ENCODE measurements around the gene TRAPPC2L.

TRAPPC2L gene, protein sequence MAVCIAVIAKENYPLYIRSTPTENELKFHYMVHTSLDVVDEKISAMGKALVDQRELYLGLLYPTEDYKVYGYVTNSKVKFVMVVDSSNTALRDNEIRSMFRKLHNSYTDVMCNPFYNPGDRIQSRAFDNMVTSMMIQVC

GRCh38 chr16:88856828-88857727 lies at the start of gene TRAPPC2L, which contains the start of gene GALNS:
TSS of gene TRAPPC2L (plus strand) at chr16:88857127. CDS start at chr16:88857151, 24 bp downstream.
TSS of gene GALNS (minus strand) at chr16:88856947. CDS start at chr16:88856877, 70 bp downstream.
- peak; percentile 87 for DNase-seq

DNA sequence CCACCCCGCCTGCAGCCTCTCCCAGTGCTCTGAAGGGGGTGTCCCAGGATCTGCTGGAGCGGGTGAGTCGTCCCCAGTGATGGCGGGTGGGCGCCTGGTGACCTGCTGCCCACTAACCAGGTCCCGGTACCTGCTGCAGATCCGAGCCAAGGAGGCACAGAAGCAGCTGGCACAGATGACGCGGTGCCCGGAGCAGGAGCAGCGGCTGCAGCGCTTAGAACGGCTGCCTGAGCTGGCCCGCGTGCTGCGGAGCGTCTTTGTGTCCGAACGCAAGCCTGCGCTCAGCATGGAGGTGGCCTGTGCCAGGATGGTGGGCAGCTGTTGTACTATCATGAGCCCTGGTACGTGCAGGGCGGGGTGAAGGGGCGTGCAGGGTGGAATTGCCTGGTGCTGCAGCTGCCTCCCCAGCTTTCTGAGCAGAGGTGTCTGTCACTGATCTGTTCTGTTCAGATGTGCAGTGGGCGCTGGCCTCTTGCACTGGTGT lies 49.7 kb upstream of the TRAPPC2L start:
- DNase-seq, result no peak

GRCh38 chr16:88807626-88808453 lies 49.1 kb upstream of the TRAPPC2L start:
- no peak for DNase-seq

DNA sequence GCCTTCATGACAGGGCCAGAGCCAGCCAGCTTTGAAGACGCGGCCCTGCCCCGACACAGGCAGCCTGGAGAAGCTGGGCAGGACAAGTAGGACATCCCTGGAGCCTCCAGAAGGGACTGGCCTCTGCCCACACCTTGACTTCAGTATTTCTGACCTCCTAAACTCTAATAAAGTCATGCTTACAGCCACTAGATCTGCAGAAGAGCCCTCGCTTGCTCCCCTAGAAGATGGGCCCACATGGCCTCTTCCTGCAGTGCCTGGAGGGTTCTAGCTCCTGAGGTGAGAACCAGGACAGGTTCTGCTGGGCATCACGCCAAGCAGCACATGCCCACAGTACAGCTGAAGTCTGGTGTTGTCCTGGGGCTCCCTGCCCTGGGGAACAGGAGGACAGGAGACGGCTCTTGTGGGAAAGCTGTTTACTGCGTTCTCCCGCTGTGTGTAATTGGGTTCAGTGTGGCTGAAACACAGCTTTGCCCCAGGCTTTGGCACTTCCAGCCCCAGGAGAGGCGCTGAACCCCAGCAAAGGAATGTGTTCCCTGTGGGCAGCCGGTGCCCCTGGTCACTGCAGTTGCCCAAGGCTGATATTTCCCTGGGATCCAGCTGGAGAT lies 47.8 kb upstream of the TRAPPC2L start:
- no peak for DNase-seq

DNA sequence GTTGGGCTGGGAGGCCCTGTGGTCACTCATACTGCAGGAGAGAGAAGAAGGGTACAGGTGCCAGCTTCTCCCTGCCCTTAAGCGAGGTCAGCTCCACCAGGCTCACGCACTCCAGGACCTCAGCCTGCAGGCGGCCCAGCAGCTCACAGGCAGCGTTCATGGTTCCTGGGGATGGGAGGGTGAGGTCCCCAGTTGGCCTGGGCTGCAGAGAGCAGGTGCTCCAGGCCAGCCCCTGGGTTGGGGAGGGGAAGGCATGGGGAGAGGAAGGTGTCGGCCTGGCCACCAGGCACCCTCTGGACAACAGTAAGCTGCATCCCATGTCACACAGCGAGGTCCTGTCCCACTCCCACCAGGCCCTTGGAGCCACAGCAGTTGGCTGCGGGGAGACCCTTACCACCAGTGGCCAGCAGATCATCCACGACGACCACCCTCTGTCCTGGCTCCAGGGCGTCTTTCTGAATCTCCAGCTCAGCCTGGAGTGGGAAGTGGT lies 47.2 kb upstream of the TRAPPC2L start:
- DNase-seq, result no peak

DNA sequence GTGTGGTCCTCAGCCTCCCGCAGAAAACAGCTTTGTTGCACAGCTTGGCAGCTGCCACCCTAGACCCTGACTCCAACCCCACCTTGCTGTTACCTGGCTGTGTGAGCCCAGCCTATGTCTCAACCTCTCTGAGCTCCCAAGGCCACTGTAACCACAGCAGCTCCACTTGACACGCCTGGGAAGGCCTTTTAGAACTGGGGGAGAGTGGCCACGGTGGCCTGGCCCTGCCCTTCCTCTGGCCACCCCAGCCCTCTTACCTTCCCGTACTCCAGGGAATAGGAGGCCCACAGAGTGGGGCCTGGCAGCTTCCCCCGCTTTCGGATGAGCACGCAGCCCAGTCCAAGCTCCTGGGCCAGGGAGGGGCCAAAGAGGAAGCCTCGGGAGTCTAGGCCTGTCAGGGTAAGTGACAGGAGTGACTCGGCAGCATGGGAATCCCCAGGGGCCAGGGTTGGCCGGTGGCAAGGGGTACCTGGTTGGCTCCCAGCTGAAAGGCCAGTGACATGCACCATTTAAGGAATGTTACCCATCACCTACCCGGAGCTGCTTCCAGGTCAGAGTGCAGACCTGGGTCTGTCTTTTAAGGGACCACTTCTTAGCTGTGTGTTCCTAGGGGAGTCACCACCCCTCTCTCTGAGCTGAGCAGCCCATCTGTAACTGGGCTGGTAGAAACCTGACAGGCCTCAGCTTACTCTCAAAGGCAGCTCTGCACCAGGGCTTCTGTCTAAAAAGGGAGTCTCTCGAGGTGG lies 46.6 kb upstream of the TRAPPC2L start:
- no peak for DNase-seq

DNA sequence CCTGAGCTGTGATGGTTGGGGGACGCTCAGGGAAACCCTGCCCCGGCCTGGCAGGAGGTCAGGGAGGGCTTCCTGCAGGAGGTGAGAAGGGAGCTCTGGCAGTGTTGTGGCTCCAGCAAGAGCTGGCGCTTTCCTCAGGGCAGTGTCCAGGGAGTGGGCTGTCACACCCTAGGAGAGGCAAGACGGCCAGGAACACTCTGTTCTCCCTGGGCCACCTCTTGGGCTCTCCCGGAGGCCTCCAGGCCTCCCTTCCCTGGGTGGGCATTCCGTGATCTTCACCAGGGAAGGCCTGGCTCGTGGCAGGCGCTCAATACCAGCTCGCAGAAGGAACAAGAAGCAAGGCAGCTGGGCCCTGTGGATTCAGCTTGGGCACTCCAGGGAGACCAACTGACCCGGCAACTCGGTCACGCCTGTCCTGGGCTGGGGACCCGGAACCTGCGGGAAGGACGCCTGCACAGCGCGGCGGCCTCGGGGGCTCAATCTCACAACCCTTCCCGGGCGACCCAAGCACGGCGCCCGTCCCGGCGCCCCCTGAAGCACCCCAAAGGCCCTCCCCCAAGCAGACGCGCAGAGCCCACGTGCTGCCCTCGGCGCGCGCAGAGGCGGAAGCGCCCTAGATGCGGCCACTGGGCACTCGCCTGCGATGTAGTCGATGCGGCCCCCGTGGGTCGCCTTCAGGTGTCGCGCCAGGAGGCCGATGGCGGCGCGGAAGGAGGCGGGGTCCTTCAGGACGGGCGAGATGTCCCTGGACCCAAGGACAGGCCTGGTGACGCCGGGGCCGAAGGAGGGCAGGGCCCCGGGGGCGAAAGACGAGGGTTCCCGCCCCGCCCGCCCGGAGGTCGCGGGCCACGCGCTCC lies 45.8 kb upstream of the TRAPPC2L start:
- DNase-seq, result no peak

GRCh38 chr16:88811769-88812512 lies 45.0 kb upstream of the TRAPPC2L start, which contains the start of gene APRT:
TSS of gene APRT (minus strand) at chr16:88811928. CDS start at chr16:88811899, 29 bp downstream.
- no peak for DNase-seq

DNA sequence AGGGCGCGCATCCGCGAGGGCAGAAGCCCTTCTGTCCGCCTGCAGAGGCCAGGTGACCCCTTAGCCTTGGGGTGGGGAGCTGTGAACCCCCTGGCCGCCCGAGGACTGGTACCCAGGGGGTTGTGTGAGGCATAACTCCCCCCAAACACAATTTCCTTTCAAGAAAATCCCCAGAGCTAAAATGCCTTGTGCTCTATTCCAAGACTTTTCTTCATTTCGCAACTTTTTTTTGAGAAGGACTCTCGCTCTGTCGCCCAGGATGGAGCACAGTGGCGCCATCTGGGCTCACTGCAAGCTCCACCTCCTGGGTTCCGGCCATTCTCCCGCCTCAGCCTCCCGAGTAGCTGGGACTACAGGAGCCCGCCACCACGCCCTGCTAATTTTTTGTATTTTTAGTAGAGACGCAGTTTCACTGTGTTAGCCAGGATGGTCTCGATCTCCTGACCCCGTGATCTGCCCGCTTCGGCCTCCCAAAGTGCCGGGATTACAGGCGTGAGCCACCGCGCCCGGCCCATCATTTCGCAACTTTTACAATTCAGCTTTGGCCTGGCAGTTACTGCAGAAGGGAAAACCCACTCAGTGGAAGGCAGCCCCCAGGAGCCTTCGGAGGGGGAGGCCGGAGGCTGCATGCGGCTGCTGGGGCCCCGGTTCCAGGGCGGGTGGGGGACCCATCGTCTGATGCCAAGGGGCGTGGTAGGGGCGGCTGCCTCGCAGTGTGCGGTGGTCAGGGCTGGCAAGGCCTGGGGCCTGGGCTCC lies 44.2 kb upstream of the TRAPPC2L start:
- no peak for DNase-seq

- no peak for DNase-seq
Observed at GRCh38 chr16:88813269-88814143, 43.4 kb upstream of the TRAPPC2L start.

- DNase-seq, result no peak
Observed at GRCh38 chr16:88814144-88814502, 42.8 kb upstream of the TRAPPC2L start.

GRCh38 chr16:88815227-88815626 lies 41.7 kb upstream of the TRAPPC2L start:
- no peak for DNase-seq

DNA sequence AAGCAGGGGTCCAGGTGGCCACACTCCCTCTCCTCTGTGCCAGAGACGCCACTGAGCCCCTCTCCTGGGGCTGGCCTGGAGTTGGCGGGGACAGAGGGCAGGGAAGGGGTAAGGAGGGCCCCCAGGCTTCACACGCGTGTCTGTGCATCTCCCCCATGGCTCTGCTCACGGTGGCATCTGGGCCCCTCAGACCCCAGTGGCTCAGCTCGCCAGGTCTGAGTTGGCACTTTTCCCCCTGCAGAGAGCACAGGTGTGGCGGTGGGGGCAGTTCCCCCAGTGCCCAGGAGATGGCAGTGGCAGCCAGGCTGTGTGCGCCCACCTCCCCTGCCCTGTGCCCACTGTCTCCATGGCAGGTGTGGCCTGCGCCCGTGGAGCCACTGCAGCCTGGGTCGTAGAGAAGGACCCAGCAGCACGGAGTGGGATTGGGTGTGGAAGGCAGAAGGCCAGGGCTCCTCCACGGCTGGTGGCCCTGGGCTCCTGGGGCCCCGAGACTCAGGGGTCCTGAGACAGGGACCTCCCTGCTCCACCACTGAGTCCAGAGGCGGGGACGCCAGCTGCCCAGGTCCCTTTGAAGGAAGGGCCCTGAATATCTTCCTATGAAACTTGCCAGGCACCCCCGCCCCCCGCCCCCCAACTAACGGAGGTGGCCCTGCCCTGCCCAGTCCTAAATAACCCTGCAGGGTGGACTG lies 40.9 kb upstream of the TRAPPC2L start:
- no peak for DNase-seq

DNA sequence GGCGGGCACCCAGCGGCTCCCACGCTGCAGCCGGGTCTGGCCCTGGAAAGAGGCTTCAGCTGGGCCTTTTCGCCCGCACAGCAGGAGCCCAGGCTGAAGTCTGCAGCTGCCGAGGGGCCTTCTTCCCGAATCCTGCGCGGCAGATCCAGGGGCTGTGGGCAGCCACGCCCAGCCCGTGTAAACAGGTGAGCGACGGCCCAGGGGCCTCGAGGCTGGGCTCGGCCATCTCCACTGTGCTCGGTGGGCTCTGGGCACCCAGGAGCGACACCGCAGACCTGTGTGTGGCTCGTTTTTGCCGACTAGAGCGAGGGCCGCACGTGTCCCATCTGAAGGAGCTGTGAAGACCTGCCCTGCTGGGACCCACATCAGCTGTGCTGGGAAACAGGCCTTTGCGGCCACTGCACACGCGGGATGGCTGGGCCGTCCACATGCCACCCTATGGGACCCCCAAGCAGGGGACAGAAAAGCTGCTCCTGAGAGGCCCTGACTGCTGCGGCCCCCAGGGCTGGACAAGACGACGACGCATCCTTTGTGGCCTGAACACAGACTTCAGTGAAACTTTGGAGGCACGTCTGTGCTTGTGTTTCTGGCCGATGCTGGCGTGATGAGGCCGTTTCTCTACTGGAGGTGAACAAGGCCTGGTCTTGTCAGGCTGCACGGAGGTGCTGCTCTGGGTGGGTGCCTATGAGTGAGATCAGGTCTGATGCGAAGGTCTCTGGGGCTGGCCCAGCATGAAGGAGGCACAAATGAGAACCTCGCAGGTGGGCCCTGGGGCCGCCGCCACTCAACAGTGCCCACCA lies 40.0 kb upstream of the TRAPPC2L start:
- no peak for DNase-seq

DNA sequence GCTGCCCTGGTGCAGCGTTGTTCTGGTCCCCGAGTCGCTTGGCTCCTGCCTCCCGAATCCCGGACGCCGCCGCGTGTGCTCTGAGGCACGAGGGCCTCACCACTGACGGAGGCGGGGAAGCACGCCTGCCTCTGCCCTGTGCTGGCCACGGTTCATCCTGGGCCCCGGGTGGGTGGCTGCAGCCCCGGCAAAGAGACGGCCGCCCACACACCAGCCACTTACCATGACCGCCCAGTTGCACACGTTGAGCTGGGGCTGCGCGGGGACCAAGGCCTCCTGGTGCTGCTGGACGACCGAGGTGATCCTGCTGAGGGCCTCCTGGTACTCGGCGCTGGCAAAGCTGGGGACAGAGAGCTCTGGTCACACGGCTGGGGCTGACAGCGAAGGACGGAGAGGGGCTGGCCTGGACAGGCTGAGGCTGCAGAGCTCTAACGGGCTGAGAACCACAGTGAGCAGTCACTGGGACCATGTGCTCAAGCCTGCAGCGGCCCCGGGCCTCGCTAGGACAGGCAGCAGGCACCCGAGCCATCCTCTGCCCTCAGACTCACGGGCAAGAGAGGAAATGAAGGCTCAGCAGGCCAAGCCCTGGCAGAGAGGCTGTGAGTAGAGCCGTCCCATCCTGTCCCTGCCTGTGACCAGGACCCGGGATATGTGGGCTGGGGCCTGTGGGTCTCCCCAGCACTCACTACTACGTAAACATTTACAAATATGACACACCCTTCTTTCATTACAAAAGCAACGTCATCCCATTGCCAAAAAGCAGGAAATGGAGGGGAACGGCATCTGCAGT lies 38.9 kb upstream of the TRAPPC2L start:
- DNase-seq, result no peak

- DNase-seq, result no peak
Observed at GRCh38 chr16:88818575-88818874, 38.4 kb upstream of the TRAPPC2L start.

Data from cortex of kidney (tissue), 1 donor.